HG02571 (cell line): ENCODE data around the gene CACNB4.
A peak's percentile ranks its signal among the peaks of the same experiment; 100 is the strongest.

ENCODE experiments used
- ATAC-seq: cut with Tn5 transposase; IDR thresholded peaks from one replicate; pipeline ENCODE4 v1.9.1; 2021; ENCODE audit warnings: mild to moderate bottlenecking, moderate library complexity; ENCODE audit not compliant: unreplicated experiment

The CACNB4 gene

DNA sequence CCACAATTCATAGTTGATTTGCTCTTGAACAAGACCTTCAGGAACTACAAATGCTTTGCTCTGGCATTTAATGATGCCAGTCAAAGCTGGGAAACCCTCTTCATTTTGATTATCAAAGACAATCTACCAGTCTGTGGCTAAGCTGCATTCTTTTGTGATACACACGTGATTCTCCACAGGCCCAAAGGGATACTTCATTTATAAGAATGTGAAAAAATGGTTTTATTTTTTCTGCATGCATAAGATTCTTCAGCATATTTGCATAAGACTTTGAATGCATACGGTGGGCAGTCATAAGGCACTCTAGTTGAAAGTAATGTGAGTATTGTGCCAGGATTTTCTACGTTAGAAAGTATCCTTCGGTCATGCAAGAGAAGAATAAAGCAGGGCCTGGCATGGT lies 237.7 kb downstream of the CACNB4 start:
- no peak for ATAC-seq

DNA sequence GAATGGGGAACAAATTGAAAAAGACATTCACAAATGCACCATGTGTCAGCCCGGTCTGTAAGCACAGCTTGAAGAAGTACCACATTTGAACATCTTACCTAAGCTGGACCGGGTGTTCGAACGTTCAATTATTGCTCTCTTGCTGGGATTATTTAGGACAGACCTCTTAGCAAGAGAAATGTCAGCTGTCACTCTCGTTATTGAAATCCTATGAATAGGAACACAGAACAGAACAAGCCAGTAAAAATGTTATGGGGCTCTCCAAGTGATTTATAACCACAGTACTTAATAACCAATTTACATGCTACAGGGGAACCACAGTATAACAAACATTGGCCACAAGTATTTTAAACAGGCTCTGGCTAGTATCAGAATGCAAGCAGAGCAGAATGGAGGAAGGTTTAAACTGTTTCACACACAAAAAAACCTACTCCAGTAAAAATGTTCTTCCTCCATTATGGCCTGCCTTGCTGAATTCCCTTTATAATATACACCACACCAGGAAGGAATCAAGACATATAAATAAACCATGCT lies 238.2 kb downstream of the CACNB4 start:
- no peak for ATAC-seq

GRCh38 chr2:151860210-151860609 lies 238.6 kb downstream of the CACNB4 start:
- ATAC-seq: no peak

GRCh38 chr2:151857650-151858049 lies 241.2 kb downstream of the CACNB4 start:
- ATAC-seq: no peak

GRCh38 chr2:151855111-151855510 lies 243.7 kb downstream of the CACNB4 start:
- ATAC-seq: no peak

- no peak for ATAC-seq
Observed at GRCh38 chr2:151853070-151853758, 245.6 kb downstream of the CACNB4 start.

DNA sequence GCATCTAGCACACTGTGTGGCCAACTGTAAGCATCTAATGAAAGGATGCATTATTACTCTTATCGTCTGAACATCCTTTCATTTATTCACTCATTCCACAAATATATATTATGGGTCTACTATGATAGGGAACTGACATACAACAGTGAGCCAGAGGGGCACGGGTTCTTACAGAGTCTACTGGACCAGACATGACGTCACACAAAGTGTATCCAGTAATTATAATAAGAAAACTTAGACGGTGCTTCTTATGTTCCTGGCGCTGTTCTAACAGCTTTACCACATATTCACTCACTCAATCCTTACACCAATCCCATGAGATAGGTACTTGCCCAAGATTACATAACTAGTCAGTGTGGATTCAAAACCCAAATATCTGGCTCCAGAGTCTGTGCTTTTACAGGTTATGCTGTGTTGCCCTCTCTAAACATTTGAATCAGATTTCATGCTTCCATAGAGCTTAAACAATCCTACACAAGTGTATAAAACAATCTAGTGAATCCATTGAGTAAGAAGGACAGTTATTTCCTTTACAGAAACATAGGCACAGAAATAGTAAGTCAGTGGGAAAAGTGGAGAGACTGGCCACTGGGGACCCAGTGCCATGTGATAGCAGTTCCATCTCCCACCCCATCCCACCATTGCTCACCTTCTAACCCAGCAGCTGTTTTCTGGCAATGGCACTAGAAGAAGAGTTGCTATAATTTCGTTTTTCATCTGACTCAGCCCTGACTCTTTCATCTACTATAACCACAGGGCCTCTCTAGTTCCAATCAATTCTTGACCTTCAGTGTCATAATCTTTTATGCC lies 246.4 kb downstream of the CACNB4 start:
- ATAC-seq: no peak

DNA sequence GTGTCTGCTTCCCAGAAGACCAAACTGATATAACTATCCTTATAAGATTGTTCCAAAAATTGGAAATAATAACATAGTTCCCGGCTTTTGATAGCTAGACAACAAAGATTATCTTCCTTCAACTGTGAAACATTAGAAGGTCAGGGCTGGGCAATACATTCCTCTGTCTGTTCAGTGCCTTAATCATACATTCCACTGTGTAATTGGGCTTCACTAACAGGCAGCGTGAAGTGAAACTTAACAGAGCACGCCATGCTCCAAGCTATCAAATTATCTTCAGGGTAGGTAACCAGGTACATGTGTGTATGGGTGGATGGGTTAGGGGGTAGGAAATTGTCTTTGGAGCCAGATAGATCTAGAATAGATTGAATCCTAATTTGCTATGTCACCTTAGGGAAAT lies 247.1 kb downstream of the CACNB4 start:
- no peak for ATAC-seq

DNA sequence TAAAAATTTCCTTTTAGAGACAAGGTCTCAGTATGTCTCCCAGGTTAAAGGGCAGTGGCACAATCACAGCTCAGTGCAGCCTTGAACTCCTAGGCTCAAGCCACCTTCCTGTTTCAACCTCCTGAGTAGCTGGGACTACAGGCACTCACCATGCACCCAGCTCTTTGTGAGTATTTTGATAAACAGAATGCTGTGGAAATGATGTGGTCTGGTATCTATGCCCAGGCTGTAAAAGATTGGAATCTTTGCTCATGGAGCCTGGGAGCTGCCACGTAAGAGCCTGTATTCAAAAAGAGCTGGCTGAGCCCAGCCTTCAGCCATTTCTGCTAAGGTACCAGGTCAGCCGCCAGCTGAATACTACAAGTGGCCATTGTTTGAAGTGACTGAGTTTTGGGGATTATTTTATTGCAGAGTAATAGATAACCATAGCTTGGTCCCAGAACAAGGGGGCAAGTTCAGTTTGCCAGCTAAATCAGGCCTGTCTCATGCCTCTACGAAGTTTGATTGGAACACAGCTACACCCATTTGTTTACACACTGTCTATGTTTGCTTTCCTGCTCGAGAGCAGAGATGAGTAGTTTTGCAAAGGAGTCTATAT lies 249.3 kb downstream of the CACNB4 start:
- no peak for ATAC-seq

- peak; percentile 60 for ATAC-seq
Observed at GRCh38 chr2:151845884-151846283, 253.0 kb downstream of the CACNB4 start.

GRCh38 chr2:151845481-151845880 lies 253.4 kb downstream of the CACNB4 start:
- no peak for ATAC-seq

DNA sequence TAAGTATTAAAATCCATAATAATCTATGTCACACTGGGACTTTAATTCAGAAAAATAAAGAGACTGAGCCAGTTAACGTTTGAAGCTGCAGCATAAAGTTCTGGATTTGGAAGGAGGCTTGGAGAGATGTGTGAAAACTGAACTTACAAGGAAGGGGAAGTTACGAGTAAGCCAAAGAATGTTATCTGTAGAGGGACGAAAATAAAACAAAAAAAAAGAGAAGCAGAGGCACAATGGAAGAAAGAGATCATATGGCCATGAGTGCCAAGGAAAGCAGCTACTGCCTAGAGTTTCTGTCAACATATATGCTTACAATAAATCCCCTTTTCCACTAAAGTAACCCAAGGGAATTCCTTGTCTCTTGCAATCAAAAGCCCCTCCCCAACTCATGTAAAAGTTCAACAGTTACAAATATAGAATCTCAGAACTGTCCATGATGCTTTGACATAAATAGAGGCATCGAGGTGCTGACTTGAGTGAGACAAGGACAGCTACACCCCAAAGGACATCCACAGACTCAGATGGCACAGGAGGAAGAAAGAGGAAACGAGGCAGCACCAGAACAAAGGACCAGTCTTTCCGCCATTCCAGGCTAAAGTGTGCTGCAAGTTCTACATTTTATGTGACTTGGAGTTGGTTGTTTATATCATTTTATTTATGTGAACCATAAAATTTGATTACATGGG lies 254.5 kb downstream of the CACNB4 start:
- no peak for ATAC-seq

DNA sequence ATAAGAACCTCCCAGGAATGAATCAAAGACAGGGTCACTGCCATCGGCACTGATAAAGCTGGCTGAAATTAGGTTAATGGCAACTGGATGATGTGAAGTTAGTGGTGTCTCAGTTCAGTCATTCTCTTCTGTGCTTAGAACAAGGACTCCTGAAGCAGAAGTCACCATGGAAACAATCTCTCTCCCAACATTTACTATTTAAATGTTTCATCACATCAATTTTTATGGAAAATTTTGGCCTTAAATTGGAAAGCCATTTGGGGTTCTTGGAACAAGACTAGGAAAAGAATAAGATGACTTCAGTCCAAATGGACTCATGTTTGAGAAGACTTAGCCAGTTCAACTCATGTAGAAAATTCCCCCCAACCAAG lies 255.2 kb downstream of the CACNB4 start:
- no peak for ATAC-seq

- no peak for ATAC-seq
Observed at GRCh38 chr2:151842830-151843690, 255.8 kb downstream of the CACNB4 start.

- ATAC-seq: no peak
Observed at GRCh38 chr2:151841047-151841424, 257.8 kb downstream of the CACNB4 start.

DNA sequence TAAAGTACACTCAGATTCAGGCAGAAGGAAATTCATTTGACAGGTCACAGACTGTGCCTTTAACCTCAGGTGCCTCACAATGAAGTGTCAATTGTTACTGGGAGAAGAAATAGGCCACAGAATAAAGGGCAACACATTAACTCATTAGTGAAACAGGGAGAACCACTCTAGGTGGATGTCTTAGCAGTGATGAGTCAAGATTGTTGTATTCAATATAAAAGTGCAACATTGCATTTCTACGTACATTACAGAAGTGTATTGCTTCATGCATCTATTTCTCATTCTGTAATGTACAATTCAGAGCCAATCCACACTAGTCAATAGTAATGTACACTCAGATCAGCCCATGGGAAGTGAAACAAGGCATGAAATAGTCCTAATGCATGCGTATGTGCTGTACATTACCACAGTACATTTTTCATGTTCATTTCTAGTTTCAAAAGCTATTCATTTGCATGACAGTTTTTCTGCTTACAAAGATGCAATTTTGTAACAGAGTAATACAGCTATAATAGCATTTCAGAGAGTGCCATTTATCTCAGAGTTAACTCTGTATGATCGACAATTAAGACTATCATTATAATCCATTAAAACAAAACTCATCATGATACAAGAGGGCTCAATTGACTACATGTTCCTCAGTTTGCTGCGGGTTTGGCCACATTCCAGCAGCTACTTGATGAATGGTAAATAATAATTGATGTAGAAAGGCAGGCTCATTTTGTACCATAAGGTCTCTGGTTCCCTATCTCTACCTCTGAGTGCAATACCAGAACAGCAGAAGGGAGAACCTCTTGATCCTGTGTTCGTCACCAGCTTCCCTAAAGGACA lies 258.4 kb downstream of the CACNB4 start:
- peak; percentile 99 for ATAC-seq

GRCh38 chr2:151837926-151838325 lies 260.9 kb downstream of the CACNB4 start:
- ATAC-seq: no peak

- ATAC-seq: no peak
Observed at GRCh38 chr2:151833984-151834383, 264.9 kb downstream of the CACNB4 start.

DNA sequence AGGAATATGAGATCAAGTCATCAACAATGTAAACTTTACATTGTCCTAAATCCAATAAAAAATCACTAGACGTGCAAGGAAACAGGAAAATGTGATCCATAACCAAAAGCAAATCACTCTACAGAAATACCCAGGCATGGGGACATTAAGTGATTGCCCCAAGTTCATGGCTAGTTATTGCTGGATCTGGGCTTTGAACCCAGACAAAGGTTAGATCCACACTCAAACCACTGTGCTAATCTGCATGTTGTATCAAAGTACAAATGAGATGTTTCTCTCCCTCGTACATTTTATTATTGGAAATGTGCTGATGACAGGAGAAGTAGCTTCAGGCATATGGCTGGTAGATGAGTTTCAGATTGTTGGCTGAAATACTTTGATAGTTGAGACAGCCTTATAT lies 267.9 kb downstream of the CACNB4 start:
- ATAC-seq: no peak
